HG03342 (cell line): Measurements from ENCODE around the gene KRT37.

Source experiments
- ATAC-seq: cut with Tn5 transposase; IDR thresholded peaks from one replicate; pipeline ENCODE4 v1.9.1; 2021; ENCODE audit warnings: mild to moderate bottlenecking, moderate library complexity; ENCODE audit not compliant: unreplicated experiment

Gene KRT37

GRCh38 chr17:41424111-41424635 lies at the start of gene KRT37:
TSS of gene KRT37 (minus strand) at chr17:41424585. CDS start at chr17:41424523, 62 bp downstream.
- ATAC-seq: no peak

- ATAC-seq: no peak
Observed at GRCh38 chr17:41468346-41468745, 44.0 kb upstream of the KRT37 start.

- no peak for ATAC-seq
Observed at GRCh38 chr17:41467561-41467960, 43.2 kb upstream of the KRT37 start.

GRCh38 chr17:41466988-41467387 lies 42.6 kb upstream of the KRT37 start, which contains the start of gene KRT32:
TSS of gene KRT32 (minus strand) at chr17:41467386. CDS start at chr17:41467325, 61 bp downstream.
- ATAC-seq: no peak

- no peak for ATAC-seq
Observed at GRCh38 chr17:41464682-41465081, 40.3 kb upstream of the KRT37 start.

GRCh38 chr17:41464173-41464572 lies 39.8 kb upstream of the KRT37 start:
- ATAC-seq: no peak

GRCh38 chr17:41463746-41464145 lies 39.4 kb upstream of the KRT37 start:
- no peak for ATAC-seq

GRCh38 chr17:41462705-41463104 lies 38.3 kb upstream of the KRT37 start:
- ATAC-seq: no peak

- no peak for ATAC-seq
Observed at GRCh38 chr17:41457676-41458075, 33.3 kb upstream of the KRT37 start.

GRCh38 chr17:41456204-41456603 lies 31.8 kb upstream of the KRT37 start:
- no peak for ATAC-seq

GRCh38 chr17:41455236-41455635 lies 30.9 kb upstream of the KRT37 start:
- no peak for ATAC-seq

GRCh38 chr17:41453066-41453465 lies 28.7 kb upstream of the KRT37 start:
- ATAC-seq: no peak

GRCh38 chr17:41452281-41452680 lies 27.9 kb upstream of the KRT37 start:
- ATAC-seq: no peak

GRCh38 chr17:41451154-41451728 lies 26.9 kb upstream of the KRT37 start:
- ATAC-seq: no peak

GRCh38 chr17:41449008-41449407 lies 24.6 kb upstream of the KRT37 start:
- no peak for ATAC-seq

GRCh38 chr17:41448506-41448905 lies 24.1 kb upstream of the KRT37 start:
- no peak for ATAC-seq

GRCh38 chr17:41446806-41447205 lies 22.4 kb upstream of the KRT37 start:
- ATAC-seq: no peak

GRCh38 chr17:41444640-41445039 lies 20.3 kb upstream of the KRT37 start:
- no peak for ATAC-seq

- ATAC-seq: no peak
Observed at GRCh38 chr17:41444186-41444585, 19.8 kb upstream of the KRT37 start.

GRCh38 chr17:41442739-41443138 lies 18.4 kb upstream of the KRT37 start:
- ATAC-seq: no peak

GRCh38 chr17:41440531-41441033 lies 16.2 kb upstream of the KRT37 start, which contains the start of gene KRT38:
TSS of gene KRT38 (minus strand) at chr17:41440983. CDS start at chr17:41440921, 62 bp downstream.
- ATAC-seq: no peak

- ATAC-seq: no peak
Observed at GRCh38 chr17:41439375-41439774, 15.0 kb upstream of the KRT37 start.

- ATAC-seq: no peak
Observed at GRCh38 chr17:41437769-41438168, 13.4 kb upstream of the KRT37 start.
